SK-N-SH treated with all-trans-retinoic acid at 6 μM for 48 hours (cell line): ENCODE results near the gene GGTLC1.

Experiments used
- ATAC-seq: fragments of 200-7000 bp; cut with Tn5 transposase; 3 replicates; pipeline ENCODE4 v1.9.1; 2020; ENCODE audit warnings: mild to moderate bottlenecking, moderate library complexity
- ARNTL ChIP-seq: fragments of 450-650 bp; formaldehyde crosslinking; IDR thresholded peaks from 2 replicates; pipeline ENCODE4 v1.5.0; 2020; ENCODE audit warnings: low read depth, mild to moderate bottlenecking, moderate library complexity, borderline replicate concordance
- BACH2 ChIP-seq: fragments of 250-450 bp; sonication (Bioruptor Pico); IDR thresholded peaks from 2 replicates; pipeline ENCODE4 v1.9.0; 2021; ENCODE audit warnings: mild to moderate bottlenecking, borderline replicate concordance
- CREB5 ChIP-seq: fragments of 250-450 bp; sonication (Bioruptor Pico); IDR thresholded peaks from 2 replicates; pipeline ENCODE4 v1.5.1; 2020; ENCODE audit warnings: low read depth, mild to moderate bottlenecking, moderate library complexity
- ESRRG ChIP-seq: fragments of 250-450 bp; sonication (Bioruptor Pico); IDR thresholded peaks from 2 replicates; pipeline ENCODE4 v1.6.1; 2021; ENCODE audit warnings: mild to moderate bottlenecking
- GLIS3 ChIP-seq: fragments of 250-450 bp; sonication (Bioruptor Pico); IDR thresholded peaks from 2 replicates; pipeline ENCODE4 v1.5.0; 2020; ENCODE audit warnings: mild to moderate bottlenecking, moderate library complexity
- ISL1 ChIP-seq: fragments of 250-450 bp; sonication (Bioruptor Pico); IDR thresholded peaks from 2 replicates; pipeline ENCODE4 v2.1.2; 2022; ENCODE audit warnings: mild to moderate bottlenecking, moderate library complexity
- PATZ1 ChIP-seq: fragments of 250-450 bp; sonication (Bioruptor Pico); IDR thresholded peaks from 2 replicates; pipeline ENCODE4 v1.8.0; 2020; ENCODE audit warnings: mild to moderate bottlenecking, moderate library complexity, borderline replicate concordance
- POU6F1 ChIP-seq: fragments of 250-450 bp; sonication (Bioruptor Pico); IDR thresholded peaks from 2 replicates; pipeline ENCODE4 v1.8.0; 2021; ENCODE audit warnings: low read depth, mild to moderate bottlenecking, moderate library complexity, borderline replicate concordance
- RARB ChIP-seq: fragments of 250-450 bp; sonication (Bioruptor Pico); IDR thresholded peaks from 2 replicates; pipeline ENCODE4 v1.8.0; 2021; ENCODE audit warnings: mild to moderate bottlenecking, moderate library complexity
- SNAI2 ChIP-seq: fragments of 250-450 bp; sonication (Bioruptor Pico); IDR thresholded peaks from 2 replicates; pipeline ENCODE4 v1.5.0; 2020; ENCODE audit warnings: mild to moderate bottlenecking, moderate library complexity
- TCF4 ChIP-seq: fragments of 250-450 bp; sonication (Bioruptor Pico); IDR thresholded peaks from 2 replicates; pipeline ENCODE4 v1.8.0; 2021; ENCODE audit warnings: mild to moderate bottlenecking, moderate library complexity, borderline replicate concordance
- TOX ChIP-seq: fragments of 250-450 bp; sonication (Bioruptor Pico); IDR thresholded peaks from 2 replicates; pipeline ENCODE4 v1.8.0; 2021; ENCODE audit warnings: mild to moderate bottlenecking, moderate library complexity, borderline replicate concordance
- TSHZ2 ChIP-seq: fragments of 250-450 bp; sonication (Bioruptor Pico); IDR thresholded peaks from 2 replicates; pipeline ENCODE4 v1.5.0; 2020; ENCODE audit warnings: mild to moderate bottlenecking, moderate library complexity
- ZC3H10 ChIP-seq: fragments of 250-450 bp; sonication (Bioruptor Pico); IDR thresholded peaks from 2 replicates; pipeline ENCODE4 v1.5.1; 2021; ENCODE audit warnings: mild to moderate bottlenecking, moderate library complexity
- ZFP3 ChIP-seq: fragments of 250-450 bp; sonication (Bioruptor Pico); IDR thresholded peaks from 2 replicates; pipeline ENCODE4 v1.5.0; 2020; ENCODE audit warnings: mild to moderate bottlenecking, moderate library complexity
- ZFP30 ChIP-seq: fragments of 450-650 bp; formaldehyde crosslinking; IDR thresholded peaks from 2 replicates; pipeline ENCODE4 v1.5.0; 2022; ENCODE audit warnings: mild to moderate bottlenecking, moderate library complexity
- ZNF565 ChIP-seq: fragments of 450-650 bp; formaldehyde crosslinking; conservative IDR thresholded peaks from 2 replicates; pipeline ENCODE4 v1.5.0; 2020; ENCODE audit warnings: low read depth, mild to moderate bottlenecking, moderate library complexity
- ZNF70 ChIP-seq: fragments of 450-650 bp; formaldehyde crosslinking; IDR thresholded peaks from 2 replicates; pipeline ENCODE4 v1.5.0; 2020; ENCODE audit warnings: mild to moderate bottlenecking, moderate library complexity
- ZNF8 ChIP-seq: fragments of 450-650 bp; formaldehyde crosslinking; IDR thresholded peaks from 2 replicates; pipeline ENCODE4 v1.5.0; 2020; ENCODE audit warnings: mild to moderate bottlenecking, moderate library complexity

GGTLC1 gene

GRCh38 chr20:24032400-24032898, 43.9 kb upstream of the GGTLC1 start:
- no peak for ATAC-seq
- TF ChIP-seq TSHZ2 = no peak
- TF ChIP-seq ZNF565 = no peak
- TF ChIP-seq GLIS3 (CRISPR knock-in tag) = no peak
- no peak for TF ChIP-seq ZNF70 (CRISPR knock-in tag)
- no peak for TF ChIP-seq TOX
- TF ChIP-seq ZC3H10 = no peak
- TF ChIP-seq ZFP3 (CRISPR knock-in tag) = no peak
- TF ChIP-seq RARB = no peak
- no peak for TF ChIP-seq BACH2 (CRISPR knock-in tag)
- no peak for TF ChIP-seq PATZ1
- no peak for TF ChIP-seq ZNF8
- no peak for TF ChIP-seq TCF4 (CRISPR knock-in tag)
- TF ChIP-seq CREB5 (CRISPR knock-in tag) = no peak
- TF ChIP-seq ZFP30 = no peak
- TF ChIP-seq ARNTL (CRISPR knock-in tag) = no peak
- no peak for TF ChIP-seq ESRRG
- TF ChIP-seq POU6F1 (CRISPR knock-in tag) = no peak

- no peak for TF ChIP-seq TOX
- TF ChIP-seq POU6F1 (CRISPR knock-in tag) = no peak
- no peak for TF ChIP-seq ESRRG
- TF ChIP-seq BACH2 (CRISPR knock-in tag) = no peak
- TF ChIP-seq PATZ1 = no peak
- TF ChIP-seq TCF4 (CRISPR knock-in tag) = no peak
- no peak for TF ChIP-seq GLIS3 (CRISPR knock-in tag)
- no peak for TF ChIP-seq TSHZ2
- no peak for TF ChIP-seq ISL1 (CRISPR knock-in tag)
- TF ChIP-seq ZFP3 (CRISPR knock-in tag) = no peak
- TF ChIP-seq ZFP30 = no peak
- no peak for TF ChIP-seq ZNF70 (CRISPR knock-in tag)
- TF ChIP-seq RARB = no peak
- TF ChIP-seq CREB5 (CRISPR knock-in tag) = no peak
- no peak for TF ChIP-seq ZNF565
- no peak for TF ChIP-seq ZC3H10
- TF ChIP-seq SNAI2 (CRISPR knock-in tag) = no peak
- TF ChIP-seq, all 23 proteins: peak for 0
- ATAC-seq = no peak
Observed at GRCh38 chr20:24027229-24027628, 38.6 kb upstream of the GGTLC1 start.
